BLaER1 treated with 17β-estradiol and CSF1 and Interleukin-3, amounts not matched to agents 10 nM and 100 nM (cell line): ENCODE results near the gene ERC2.

Source experiments
- H3K27ac ChIP-seq, 11 experiments: shearing (Covaris generic); formaldehyde crosslinking; 2 replicates each; pipeline ENCODE4 v1.8.1; 2022
- H3K27me3 ChIP-seq, 11 experiments: shearing (Covaris generic); formaldehyde crosslinking; 2 replicates each; pipeline ENCODE4 v1.8.1; 2022
- H3K36me3 ChIP-seq, 11 experiments: shearing (Covaris generic); formaldehyde crosslinking; 2 replicates each; pipeline ENCODE4 v1.8.1; 2022
- H3K4me1 ChIP-seq, 10 experiments: shearing (Covaris generic); formaldehyde crosslinking; 2 replicates each; pipeline ENCODE4 v1.8.1; 2022
- H3K4me2 ChIP-seq, 11 experiments: shearing (Covaris generic); formaldehyde crosslinking; 2 replicates each; pipeline ENCODE4 v1.8.1; 2022
- H3K4me3 ChIP-seq, 10 experiments: shearing (Covaris generic); formaldehyde crosslinking; 2 replicates each; pipeline ENCODE4 v1.8.1; 2022
- H3K9ac ChIP-seq, 11 experiments: shearing (Covaris generic); formaldehyde crosslinking; 2 replicates each; pipeline ENCODE4 v1.8.1; 2022
- H3K9me3 ChIP-seq, 11 experiments: shearing (Covaris generic); formaldehyde crosslinking; replicated peaks in 1 of 11; 2 replicates each; pipeline ENCODE4 v1.8.1; 2022
- H4K20me1 ChIP-seq, 11 experiments: shearing (Covaris generic); formaldehyde crosslinking; 2 replicates each; pipeline ENCODE4 v1.8.1; 2022
- Cebpa-rat ChIP-seq, 11 experiments: shearing (Covaris generic); IDR thresholded peaks; 2 replicates each; pipeline ENCODE4 v1.8.1; 2022

The ERC2 gene

DNA sequence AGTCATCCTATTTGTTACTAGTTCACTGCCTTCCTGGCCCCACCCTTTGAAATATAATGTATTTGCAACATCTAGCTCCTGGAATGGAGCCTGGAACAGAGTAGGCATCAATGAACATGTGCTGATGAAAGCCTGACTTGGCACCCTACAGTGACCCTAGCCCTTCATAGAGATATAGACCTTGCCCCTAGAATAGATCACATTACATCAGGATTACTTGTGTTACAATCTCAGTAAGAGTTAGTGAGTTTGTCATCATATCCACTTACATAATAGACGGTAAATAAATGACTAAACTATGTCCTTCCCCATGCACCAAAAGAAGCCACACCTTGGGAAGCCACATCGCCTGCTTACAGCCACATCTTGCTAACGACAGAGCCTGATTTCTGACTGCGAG is 870.6 kb downstream of the ERC2 start:
- no peaks in the 10 kb centered on the region for H4K20me1 ChIP-seq
- H3K4me2 ChIP-seq: no peak overlapping the region
- H3K36me3 ChIP-seq: no peaks in the 10 kb centered on the region
- no peak overlapping the region for H3K4me3 ChIP-seq
- no peaks in the 10 kb centered on the region; a peak in 1 of 22 replicates for H3K27me3 ChIP-seq
- H3K4me1 ChIP-seq: peaks cover 0 to 11% (median 7%) of the 10 kb centered on the region in 10 experiments; a peak in 12 of 20 replicates
- no peak for TF ChIP-seq Cebpa-rat (IDR thresholded peaks at IDR 0.05)
- peaks cover 0 to 4% (median 0%) of the 10 kb centered on the region in 11 experiments; a peak in 1 of 22 replicates for H3K9me3 ChIP-seq
- H3K9ac ChIP-seq: no peak overlapping the region
- H3K27ac ChIP-seq: no peak overlapping the region

- Histone ChIP-seq H3K27me3 (no peaks in the 10 kb centered on the region), H3K4me2 (no peak overlapping the region), H3K9me3 (peaks cover 0 to 4% (median 0%) of the 10 kb centered on the region in 11 experiments; a peak in 1 of 22 replicates), H3K4me1 (peaks cover 0 to 16% (median 6%) of the 10 kb centered on the region in 10 experiments; a peak in 13 of 20 replicates), H3K9ac (no peak overlapping the region), H3K4me3 (no peak overlapping the region), H3K36me3 (no peaks in the 10 kb centered on the region), H4K20me1 (no peaks in the 10 kb centered on the region), H3K27ac (no peak overlapping the region)
- no peak for TF ChIP-seq Cebpa-rat (IDR thresholded peaks at IDR 0.05)
These were observed 872.1 kb downstream of the ERC2 start for GRCh38 chr3:55596212-55596611.

DNA sequence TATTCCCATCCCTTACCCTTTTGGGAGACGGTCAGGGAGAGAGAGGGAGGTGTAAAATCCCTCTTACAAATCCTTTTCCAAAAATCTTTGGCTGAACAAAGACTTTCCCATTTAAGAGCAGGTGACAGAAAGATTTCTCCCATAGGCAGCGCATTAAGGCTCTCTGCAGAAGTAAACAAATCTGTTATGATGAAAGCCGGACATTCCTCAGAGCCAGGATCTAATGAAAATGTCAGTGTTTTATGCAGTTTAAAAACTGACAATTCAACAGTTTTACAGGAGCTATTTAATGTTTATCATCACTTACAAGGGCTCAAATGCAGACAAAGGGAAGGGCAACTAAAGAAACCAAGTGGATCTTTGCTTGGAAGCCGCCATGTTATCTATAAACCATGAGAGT is 872.8 kb downstream of the ERC2 start:
- Histone ChIP-seq H4K20me1 (no peaks in the 10 kb centered on the region), H3K4me1 (peaks cover 0 to 16% (median 0%) of the 10 kb centered on the region in 10 experiments; a peak in 6 of 20 replicates), H3K36me3 (no peaks in the 10 kb centered on the region), H3K4me3 (no peak overlapping the region), H3K27me3 (no peaks in the 10 kb centered on the region), H3K27ac (no peak overlapping the region), H3K9me3 (peaks cover 0 to 4% (median 0%) of the 10 kb centered on the region in 11 experiments; a peak in 1 of 22 replicates), H3K4me2 (no peak overlapping the region), H3K9ac (no peak overlapping the region)
- TF ChIP-seq Cebpa-rat (IDR thresholded peaks at IDR 0.05): no peak

GRCh38 chr3:55592572-55592971 is 875.7 kb downstream of the ERC2 start:
- H3K4me3 ChIP-seq: no peak overlapping the region
- peaks cover 0 to 4% (median 0%) of the 10 kb centered on the region in 11 experiments; a peak in 1 of 22 replicates for H3K9me3 ChIP-seq
- H3K27ac ChIP-seq: peak overlapping the region in 1 of 11 experiments; percentile 38; a peak in 1 of 22 replicates
- H3K4me1 ChIP-seq: peaks cover 0 to 20% (median 0%) of the 10 kb centered on the region in 10 experiments; a peak in 7 of 20 replicates
- H3K36me3 ChIP-seq: no peaks in the 10 kb centered on the region
- no peaks in the 10 kb centered on the region for H3K27me3 ChIP-seq
- no peak for TF ChIP-seq Cebpa-rat (IDR thresholded peaks at IDR 0.05)
- no peak overlapping the region for H3K9ac ChIP-seq
- peak overlapping the region in 2 of 11 experiments; percentile 46 to 52; a peak in 4 of 22 replicates for H3K4me2 ChIP-seq
- no peaks in the 10 kb centered on the region for H4K20me1 ChIP-seq

GRCh38 chr3:55591888-55592287 is 876.4 kb downstream of the ERC2 start:
- Histone ChIP-seq H3K36me3 (no peaks in the 10 kb centered on the region), H3K4me2 (peak overlapping the region in 2 of 11 experiments; percentile 46 to 52; a peak in 4 of 22 replicates), H3K9ac (no peak overlapping the region), H3K4me1 (peaks cover 0 to 25% (median 0%) of the 10 kb centered on the region in 10 experiments; a peak in 7 of 20 replicates), H3K9me3 (peaks cover 0 to 4% (median 0%) of the 10 kb centered on the region in 11 experiments; a peak in 1 of 22 replicates), H3K4me3 (no peak overlapping the region), H3K27me3 (no peaks in the 10 kb centered on the region), H3K27ac (peak overlapping the region in 2 of 11 experiments; percentile 17 to 38; a peak in 2 of 22 replicates), H4K20me1 (no peaks in the 10 kb centered on the region)
- no peak for TF ChIP-seq Cebpa-rat (IDR thresholded peaks at IDR 0.05)

DNA sequence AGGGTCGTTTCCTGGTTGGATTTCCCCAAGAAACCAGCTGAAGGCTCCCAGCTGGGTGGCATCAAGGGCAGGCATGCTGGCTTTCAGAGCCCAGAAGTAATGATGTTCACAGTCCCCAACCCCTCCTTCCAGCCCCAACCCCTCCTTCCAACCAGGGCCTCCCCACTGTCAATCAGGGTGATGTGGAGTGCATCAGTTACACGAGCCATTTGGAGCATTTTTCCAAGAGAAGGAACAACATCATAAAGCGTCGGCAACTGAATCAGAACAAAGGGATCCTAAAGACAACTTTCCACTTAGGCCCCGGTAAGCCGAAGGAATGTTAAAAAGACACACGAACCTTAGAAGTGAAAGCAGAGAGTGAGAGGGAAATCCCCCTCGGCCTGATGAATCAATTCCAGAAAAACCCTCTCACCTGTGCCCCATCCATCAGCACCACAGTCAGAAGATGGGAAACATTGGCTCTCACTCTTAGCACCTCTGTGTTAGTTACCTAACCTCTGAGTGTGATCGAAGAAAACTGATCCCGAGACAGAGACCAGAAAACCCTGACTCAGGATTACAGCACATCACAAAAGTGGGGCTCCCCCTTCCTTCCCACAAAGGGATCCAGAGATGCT is 880.0 kb downstream of the ERC2 start:
- Histone ChIP-seq H3K9ac (no peak overlapping the region), H3K4me3 (no peak overlapping the region), H3K4me1 (peaks cover 0 to 26% (median 0%) of the 10 kb centered on the region in 10 experiments; a peak in 7 of 20 replicates), H3K4me2 (no peak overlapping the region), H3K27ac (no peak overlapping the region), H3K36me3 (no peaks in the 10 kb centered on the region), H4K20me1 (no peaks in the 10 kb centered on the region), H3K9me3 (peaks cover 0 to 8% (median 0%) of the 10 kb centered on the region in 11 experiments; a peak in 2 of 22 replicates), H3K27me3 (no peaks in the 10 kb centered on the region)
- TF ChIP-seq Cebpa-rat (IDR thresholded peaks at IDR 0.05): no peak

- Histone ChIP-seq H3K9me3 (peaks cover 0 to 8% (median 0%) of the 10 kb centered on the region in 11 experiments; a peak in 2 of 22 replicates), H3K4me1 (peaks cover 0 to 9% (median 0%) of the 10 kb centered on the region in 10 experiments; a peak in 4 of 20 replicates), H4K20me1 (no peaks in the 10 kb centered on the region), H3K27me3 (no peaks in the 10 kb centered on the region), H3K9ac (no peak overlapping the region), H3K36me3 (no peaks in the 10 kb centered on the region), H3K27ac (no peak overlapping the region), H3K4me2 (no peak overlapping the region), H3K4me3 (no peak overlapping the region)
- TF ChIP-seq Cebpa-rat (IDR thresholded peaks at IDR 0.05): no peak
These were observed 882.4 kb downstream of the ERC2 start for GRCh38 chr3:55585856-55586255.

- Histone ChIP-seq H3K4me1 (peaks cover 0 to 9% (median 0%) of the 10 kb centered on the region in 10 experiments; a peak in 4 of 20 replicates), H3K4me2 (no peak overlapping the region)
These were observed 883.4 kb downstream of the ERC2 start for GRCh38 chr3:55584716-55585368.

DNA sequence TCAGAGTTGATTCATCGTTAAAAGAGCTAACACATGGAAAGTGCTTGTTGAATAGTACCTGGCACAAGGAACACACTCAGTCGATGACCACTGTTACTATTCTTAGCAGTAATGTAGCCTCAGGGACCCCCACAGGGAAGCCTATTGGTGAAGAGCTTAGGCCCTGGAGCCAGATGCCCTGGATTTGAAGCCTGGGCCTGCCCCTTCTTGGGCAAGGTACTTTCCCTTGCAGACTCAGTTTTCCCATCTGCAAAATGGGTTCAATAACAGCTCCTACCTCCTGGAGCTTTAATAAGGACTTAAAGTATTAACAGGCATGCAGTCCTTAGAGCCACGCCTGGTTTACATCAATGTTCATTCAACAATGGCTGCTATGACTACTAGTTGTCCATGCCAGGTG is 884.2 kb downstream of the ERC2 start:
- H3K9ac ChIP-seq: no peak overlapping the region
- H4K20me1 ChIP-seq: no peaks in the 10 kb centered on the region; a peak in 1 of 22 replicates
- H3K4me3 ChIP-seq: no peak overlapping the region
- H3K36me3 ChIP-seq: no peaks in the 10 kb centered on the region
- no peak for TF ChIP-seq Cebpa-rat (IDR thresholded peaks at IDR 0.05)
- H3K4me2 ChIP-seq: no peak overlapping the region
- peaks cover 0 to 9% (median 0%) of the 10 kb centered on the region in 10 experiments; a peak in 4 of 20 replicates for H3K4me1 ChIP-seq
- no peak overlapping the region for H3K27ac ChIP-seq
- H3K9me3 ChIP-seq: peaks cover 0 to 8% (median 0%) of the 10 kb centered on the region in 11 experiments; a peak in 2 of 22 replicates
- no peaks in the 10 kb centered on the region for H3K27me3 ChIP-seq

More at GRCh38 chr3:55584716-55585368, 883.4 kb downstream of the ERC2 start:
- H4K20me1 ChIP-seq: no peaks in the 10 kb centered on the region
- TF ChIP-seq Cebpa-rat (IDR thresholded peaks at IDR 0.05): no peak
- no peaks in the 10 kb centered on the region for H3K27me3 ChIP-seq
- H3K9me3 ChIP-seq: peaks cover 0 to 8% (median 0%) of the 10 kb centered on the region in 11 experiments; a peak in 2 of 22 replicates
- no peak overlapping the region for H3K9ac ChIP-seq
- H3K27ac ChIP-seq: no peak overlapping the region
- H3K4me3 ChIP-seq: no peak overlapping the region
- H3K36me3 ChIP-seq: no peaks in the 10 kb centered on the region
